Measurements from ENCODE around the gene MEIOB. TPM values are rescaled to one million over a fixed set of nuclear protein-coding genes. Genes with fewer than 3 reads are reported as not detected.

Gene MEIOB
- total RNA-seq, 6 experiments from 2014 or later: 0.39 to 0.40 TPM; not detected in 4

GRCh38 chr16:1823821-1824220 is 48.1 kb downstream of the MEIOB start:
- Histone ChIP-seq H3K9me3 (no peaks in the 10 kb centered on the region), H3K36me3 (peaks cover 0 to 37% (median 19%) of the 10 kb centered on the region in 4 donors), H3K27ac (peak overlapping the region in 2 of 3 donors; percentile 57 to 86), H3K4me3 (peak overlapping the region in 2 of 3 donors; percentile 96 to 98), H3K4me1 (peaks cover 0 to 36% (median 11%) of the 10 kb centered on the region in 4 donors), H3K27me3 (no peaks in the 10 kb centered on the region)
- peak; percentile 6 to 49 (median 31) for ATAC-seq
- peak; percentile 56 to 78 (median 74) for DNase-seq
- intact Hi-C loops (cut with DNase I): loop anchor here in 1 of 2 donors (5.0 kb wide), 1 partner anchor 47 kb away; no protein-coding TSS in a partner anchor
- 32% methylated on average over 8 of the region's 9 CpGs for WGBS (ENCODE audit: insufficient coverage, low coverage, low lambda C conversion rate, missing lambda C conversion rate)
- TF ChIP-seq POLR2A (IDR thresholded peaks at IDR 0.05) (no peak), CTCF (IDR thresholded peaks at IDR 0.05) (peak; percentile 23 to 48 (median 37))

- peaks cover 0 to 40% (median 20%) of the 10 kb centered on the region in 4 donors for H3K36me3 ChIP-seq
Observed at GRCh38 chr16:1822801-1823200, 49.2 kb downstream of the MEIOB start.

GRCh38 chr16:1821861-1822611 is 49.9 kb downstream of the MEIOB start:
- peaks cover 0 to 33% (median 15%) of the 10 kb centered on the region in 4 donors for H3K4me1 ChIP-seq

More at GRCh38 chr16:1822801-1823200, 49.2 kb downstream of the MEIOB start:
- H3K4me1 ChIP-seq: peaks cover 0 to 30% (median 15%) of the 10 kb centered on the region in 4 donors
- TF ChIP-seq CTCF (IDR thresholded peaks at IDR 0.05) (no peak), POLR2A (IDR thresholded peaks at IDR 0.05) (no peak)
- ATAC-seq (no peak), DNase-seq (no peak)
- H3K27ac ChIP-seq: no peak overlapping the region
- intact Hi-C loops (cut with DNase I): loop anchor here in 1 of 2 donors (5.0 kb wide), 1 partner anchor 46 kb away; no protein-coding TSS in a partner anchor
- WGBS (ENCODE audit: insufficient coverage, low coverage, low lambda C conversion rate, missing lambda C conversion rate): 82% methylated on average over 6 of the region's 16 CpGs
- H3K9me3 ChIP-seq: no peaks in the 10 kb centered on the region
- H3K27me3 ChIP-seq: no peaks in the 10 kb centered on the region
- no peak overlapping the region for H3K4me3 ChIP-seq

GRCh38 chr16:1820946-1821290 is 51.0 kb downstream of the MEIOB start:
- intact Hi-C loops (cut with DNase I): loop anchor here in 1 of 2 donors (5.0 kb wide), 1 partner anchor 44 kb away; no protein-coding TSS in a partner anchor
- Histone ChIP-seq H3K9me3 (no peaks in the 10 kb centered on the region), H3K4me3 (no peak overlapping the region), H3K4me1 (peaks cover 0 to 40% (median 19%) of the 10 kb centered on the region in 4 donors), H3K27me3 (no peaks in the 10 kb centered on the region), H3K27ac (no peak overlapping the region), H3K36me3 (peaks cover 0 to 52% (median 29%) of the 10 kb centered on the region in 4 donors)
- 0% methylated on average over 2 of the region's 12 CpGs for WGBS (ENCODE audit: insufficient coverage, low coverage, low lambda C conversion rate, missing lambda C conversion rate)
- DNase-seq: no peak
- no peak for ATAC-seq
- no peak for TF ChIP-seq POLR2A (IDR thresholded peaks at IDR 0.05)
- no peak for TF ChIP-seq CTCF (IDR thresholded peaks at IDR 0.05)

More at GRCh38 chr16:1821861-1822611, 49.9 kb downstream of the MEIOB start:
- Histone ChIP-seq H3K27me3 (no peaks in the 10 kb centered on the region), H3K4me3 (no peak overlapping the region), H3K27ac (no peak overlapping the region), H3K36me3 (peaks cover 0 to 41% (median 22%) of the 10 kb centered on the region in 4 donors), H3K9me3 (no peaks in the 10 kb centered on the region)
- DNase-seq (peak in 1 of 3 donors; percentile 43), ATAC-seq (no peak)
- intact Hi-C loops (cut with DNase I): loop anchor here in 1 of 2 donors (5.0 kb wide), 1 partner anchor 45 kb away; no protein-coding TSS in a partner anchor
- no peak for TF ChIP-seq POLR2A (IDR thresholded peaks at IDR 0.05)
- TF ChIP-seq CTCF (IDR thresholded peaks at IDR 0.05): no peak
- WGBS (ENCODE audit: insufficient coverage, low coverage, low lambda C conversion rate, missing lambda C conversion rate): 55% methylated on average over 8 of the region's 24 CpGs

All from right lobe of liver (tissue), 6 donors.